Measurements from ENCODE around the gene ZFYVE26. TPM values are rescaled to one million over a fixed set of nuclear protein-coding genes. Genes with fewer than 3 reads are reported as not detected.

ZFYVE26 gene
- total and polyA plus RNA-seq, 2 of the 8 experiments (the other 6 are each of a cell fraction or from before 2014, with no cell fraction given) = 13.0 to 23.3 TPM

DNA sequence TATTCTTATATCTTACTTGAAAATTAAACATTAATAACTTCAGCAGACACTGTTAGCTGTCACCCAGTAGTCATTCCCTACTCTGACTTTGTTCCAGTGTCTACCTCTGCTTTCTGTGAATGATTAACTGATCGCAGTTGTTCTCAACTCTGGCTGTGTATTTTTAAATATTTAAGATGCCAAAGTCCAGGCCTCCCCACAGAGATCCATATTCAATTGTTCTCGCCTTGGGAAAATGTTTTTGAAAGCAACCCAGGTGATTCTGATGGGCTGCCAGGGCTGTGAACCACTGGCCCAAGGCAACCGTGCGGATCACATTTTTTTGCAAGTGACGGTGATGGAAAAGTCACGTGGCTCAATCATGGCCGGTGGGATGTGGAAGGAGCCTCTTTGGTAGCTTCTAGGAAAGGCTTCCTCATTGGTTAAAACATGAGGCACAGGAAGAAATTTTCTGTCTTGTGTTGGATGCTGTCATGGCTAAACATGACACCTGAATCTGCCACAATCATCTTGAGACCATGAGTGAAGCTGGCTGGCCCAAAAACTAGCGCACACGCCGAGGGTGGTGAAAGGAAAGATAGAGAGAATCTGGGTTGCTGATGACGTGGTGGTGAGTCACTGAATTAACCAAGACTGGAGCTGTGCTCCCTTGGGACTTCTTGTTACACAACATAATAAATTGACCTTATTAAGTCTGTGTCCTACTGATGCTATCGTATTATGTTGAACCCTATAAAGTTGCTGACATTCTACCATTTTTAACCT is 77.5 kb downstream of the ZFYVE26 start:
- H2BK20ac ChIP-seq (ENCODE audit: low read length) = no peak overlapping the region
- no peak overlapping the region for H3K18ac ChIP-seq (ENCODE audit: extremely low read depth, low read length)
- no peak overlapping the region for H3K4ac ChIP-seq (replicated peaks; ENCODE audit: insufficient read length, low read depth, low read length)
- H3K4me2 ChIP-seq (ENCODE audit: insufficient read depth in 1 of 2, low read depth in 2 of 2, low read length in 2 of 2) = no peak overlapping the region
- no peaks in the 10 kb centered on the region for H3K9me3 ChIP-seq (ENCODE audit: insufficient read depth in 2 of 2, low read depth in 1 of 2, low read length in 1 of 2)
- H3K79me1 ChIP-seq (ENCODE audit: low read depth, low read length) = no peaks in the 10 kb centered on the region
- no peak for FAIRE-seq
- no peaks in the 10 kb centered on the region for H3K27me3 ChIP-seq (replicated peaks in 1 of 4; ENCODE audit: control insufficient read depth in 3 of 4, extremely low read depth in 1 of 4, insufficient read depth in 3 of 4, low read length in 3 of 4)
- H3K56ac ChIP-seq (replicated peaks; ENCODE audit: insufficient read length, low read depth, low read length) = no peak overlapping the region
- DNase-seq (ENCODE audit: low read depth in 1 of 2, low spot score in 2 of 2) = no peak
- H3K23ac ChIP-seq (ENCODE audit: insufficient read length) = no peak overlapping the region
- ChIA-PET CTCF (ENCODE audit: partially characterized antibody) (interaction anchor here (0.6 to 1.2 kb wide), 3 partner anchors 34 to 195 kb away, joined by 3 to 6 read pairs (median 3); no protein-coding TSS in a partner anchor), POLR2A (ENCODE audit: partially characterized antibody) (interaction anchor here (0.8 to 1.3 kb wide), 3 partner anchors 10 to 78 kb away, joined by 3 to 4 read pairs (median 4); partner anchors contain the start of gene ZFYVE26)
- no peaks in the 10 kb centered on the region for H3K36me3 ChIP-seq (ENCODE audit: control insufficient read depth in 2 of 4, insufficient read depth in 4 of 4, low read length in 3 of 4)
- no peak overlapping the region for H2BK15ac ChIP-seq (ENCODE audit: low read length)
- H4K5ac ChIP-seq (ENCODE audit: insufficient read length, low read depth, low read length) = no peak overlapping the region
- H4K91ac ChIP-seq (replicated peaks; ENCODE audit: insufficient read length, low read length) = no peak overlapping the region
- no peak overlapping the region for H2AK5ac ChIP-seq (ENCODE audit: low read depth, low read length)
- H3K4me1 ChIP-seq (replicated peaks in 1 of 4; ENCODE audit: control insufficient read depth in 3 of 4, insufficient read depth in 4 of 4, low read length in 3 of 4) = no peaks in the 10 kb centered on the region
- no peak overlapping the region for H3K14ac ChIP-seq (ENCODE audit: insufficient read length)
- H3K9ac ChIP-seq (replicated peaks in 1 of 4; ENCODE audit: extremely low read depth in 1 of 4, low read depth in 3 of 4, low read length in 3 of 4) = no peak overlapping the region
- no peaks in the 10 kb centered on the region for H3K23me2 ChIP-seq (ENCODE audit: low read depth, low read length)
- H4K8ac ChIP-seq (ENCODE audit: extremely low read depth, insufficient read depth, low read length) = no peak overlapping the region; the same call in 1 of the 2 replicates
- 85% methylated on average over 12 of the region's 12 CpGs; no CpG with 5 or more reads in 1 of the 2 experiments for WGBS, 2 experiments (ENCODE audit: extremely low coverage in 1 of 2, insufficient coverage in 1 of 2, insufficient read length in 1 of 2, insufficient replicate concordance in 2 of 2, low coverage in 1 of 2, low lambda C conversion rate in 2 of 2, missing lambda C conversion rate in 1 of 2)
- H4K20me1 ChIP-seq (replicated peaks in 1 of 2; ENCODE audit: control insufficient read depth in 1 of 2, insufficient read depth in 2 of 2, low read length in 2 of 2) = no peaks in the 10 kb centered on the region
- no peak overlapping the region for H3K4me3 ChIP-seq (ENCODE audit: extremely low read depth in 1 of 4, insufficient read depth in 2 of 4, low read depth in 3 of 4, low read length in 4 of 4)
- H2BK5ac ChIP-seq (ENCODE audit: low read depth, low read length) = no peak overlapping the region
- H2BK120ac ChIP-seq (replicated peaks; ENCODE audit: low read depth, low read length) = no peak overlapping the region
- TF ChIP-seq RNF2 (IDR thresholded peaks at IDR 0.05; ENCODE audit: borderline replicate concordance, low read depth, low read length, missing control alignments, poor library complexity, severe bottlenecking) (no peak), TAF7 (optimal IDR thresholded peaks at IDR 0.05; ENCODE audit: borderline replicate concordance, low read depth, low read length) (no peak), SIX5 (IDR thresholded peaks at IDR 0.05; ENCODE audit: low read depth, low read length) (no peak)
- H2AFZ ChIP-seq (ENCODE audit: low read length) = no peak overlapping the region
- no peak overlapping the region; the same call in 1 of the 2 replicates for H2BK12ac ChIP-seq (ENCODE audit: low read depth, low read length)
- H3K27ac ChIP-seq (ENCODE audit: low read depth, low read length) = no peak overlapping the region
- no peaks in the 10 kb centered on the region for H3K79me2 ChIP-seq (ENCODE audit: control insufficient read depth in 1 of 2, insufficient read depth in 2 of 2, low read length in 2 of 2)

Measured in H1 (cell line).